K562 (cell line): ENCODE measurements around the gene CCDC88A. TPM values are rescaled to one million over a fixed set of nuclear protein-coding genes. Genes with fewer than 3 reads are reported as not detected.
A peak's percentile ranks its signal among the peaks of the same experiment; 100 is the strongest.

Experiments
- ATAC-seq: fragments of 200-7000 bp; cut with Tn5 transposase; 3 replicates; pipeline ENCODE4 v1.9.1; 2020; ENCODE audit warnings: moderate library complexity
- BruUV-seq: library from RNA; stranded (reverse); fragments of 400-500 nt; replicated peaks from 2 replicates; lab custom pipeline; 2021; lab: Mats Ljungman, UMichigan
- CTCF ChIA-PET: fragments of 300-600 bp; formaldehyde crosslinking; extraction: SDS; loops from one replicate; lab custom pipeline; 2021; ENCODE audit warnings: low intra/inter-chr PET ratio; lab: Yijun Ruan, JAX
- POLR2A ChIA-PET: fragments of 300-600, 350-650 bp; sonication (Branson Sonifier 250); formaldehyde crosslinking; extraction: SDS; loops from one replicate; lab custom pipeline; 2021; ENCODE audit warnings: antibody characterized with exemption, inconsistent platforms; lab: Yijun Ruan, JAX
- DNase-seq, 4 experiments: peaks; one replicate each; pipeline versions ENCODE4 v3.0.0 to v3.0.0-alpha.2; 2011 to 2018; ENCODE audit warnings: low spot score in 3 of 4, mixed read lengths in 3 of 4; ENCODE audit errors: extremely low read depth in 1 of 4
- FAIRE-seq: peaks from 2 replicates; lab custom pipeline; 2011; peaks lifted over from hg19 to GRCh38; lab: Jason Lieb, UNC
- H2AFZ ChIP-seq: 2 replicates; pipeline ENCODE4 v1.6.0; 2011; ENCODE audit warnings: low read depth, low read length, control low read depth, inconsistent platforms
- H3K27ac ChIP-seq: fragments of 200-600 bp; 3 replicates; pipeline ENCODE4 v1.8.0; 2011; ENCODE audit warnings: low read depth, mild to moderate bottlenecking, control low read depth, inconsistent platforms, low read length, moderate library complexity, mixed read lengths; ENCODE audit errors: extremely low read depth
- H3K27me3 ChIP-seq, 2 experiments: fragments of 300-600 bp in 1 of 2; 2 replicates in 1 of 2; 3 replicates in 1 of 2; pipeline versions ENCODE4 v1.6.0 to v1.8.0; 2011; ENCODE audit warnings: inconsistent platforms in 2 of 2, low read length in 2 of 2, mild to moderate bottlenecking in 1 of 2, mixed read lengths in 1 of 2, moderate library complexity in 1 of 2; ENCODE audit not compliant: control insufficient read depth in 2 of 2, insufficient read depth in 2 of 2
- H3K36me3 ChIP-seq: fragments of 300-600 bp; 3 replicates; pipeline ENCODE4 v1.8.0; 2011; ENCODE audit warnings: mild to moderate bottlenecking, low read length, inconsistent platforms; ENCODE audit not compliant: control insufficient read depth, insufficient read depth
- H3K4me1 ChIP-seq, 2 experiments: fragments of 200-600 bp in 1 of 2; replicated peaks in 1 of 2; 2 replicates in 1 of 2; 3 replicates in 1 of 2; pipeline versions ENCODE4 v1.5.1 to v1.8.0; 2011; ENCODE audit warnings: inconsistent platforms in 2 of 2, low read length in 2 of 2, mild to moderate bottlenecking in 1 of 2, mixed read lengths in 1 of 2, moderate library complexity in 1 of 2; ENCODE audit not compliant: control insufficient read depth in 2 of 2, insufficient read depth in 2 of 2
- H3K4me2 ChIP-seq: 2 replicates; pipeline ENCODE4 v1.6.1; 2011; ENCODE audit warnings: low read length, control low read depth, inconsistent platforms, mixed read lengths; ENCODE audit not compliant: insufficient read depth
- H3K4me3 ChIP-seq: fragments of 200-600 bp; sonication (generic), shearing (Covaris generic); 2 replicates; pipeline ENCODE4 v1.5.1; 2016; ENCODE audit warnings: control low read depth, inconsistent platforms
- H3K79me2 ChIP-seq: fragments of 200-600 bp; 3 replicates; pipeline ENCODE4 v1.8.0; 2011; ENCODE audit warnings: low read length, inconsistent platforms; ENCODE audit not compliant: control insufficient read depth, insufficient read depth
- H3K9ac ChIP-seq, 2 experiments: 2 replicates each; pipeline versions ENCODE4 v1.6.0 to v1.6.1; 2011; ENCODE audit warnings: low read depth in 2 of 2, low read length in 2 of 2, control low read depth in 1 of 2, inconsistent platforms in 1 of 2, mild to moderate bottlenecking in 1 of 2, mixed read lengths in 1 of 2; ENCODE audit not compliant: insufficient read depth in 1 of 2
- H3K9me1 ChIP-seq: one replicate; pipeline ENCODE4 v1.6.0; 2011; ENCODE audit warnings: inconsistent platforms, mild to moderate bottlenecking, low read length, moderate library complexity; ENCODE audit not compliant: control insufficient read depth, insufficient read depth
- H3K9me3 ChIP-seq: replicated peaks from 2 replicates; pipeline ENCODE4 v1.5.1; 2011; ENCODE audit warnings: low read depth, low read length, inconsistent platforms; ENCODE audit not compliant: control insufficient read depth, insufficient read depth
- H4K20me1 ChIP-seq: replicated peaks from 2 replicates; pipeline ENCODE4 v1.6.1; 2011; ENCODE audit warnings: low read length, inconsistent platforms, mixed read lengths; ENCODE audit not compliant: control insufficient read depth, insufficient read depth
- RB1 ChIP-seq: fragments of 450-650 bp; IDR thresholded peaks from 2 replicates; pipeline ENCODE4 v1.6.1; 2017; ENCODE audit warnings: low read depth, mild to moderate bottlenecking
- RBM25 ChIP-seq: fragments of 200-400 bp; formaldehyde crosslinking; IDR thresholded peaks from 2 replicates; pipeline ENCODE4 v1.6.1; 2018; ENCODE audit warnings: low read length, low read depth, moderate library complexity; ENCODE audit not compliant: severe bottlenecking
- THAP12 ChIP-seq: fragments of 250-450 bp; sonication (Bioruptor Pico); IDR thresholded peaks from 2 replicates; pipeline ENCODE4 v1.9.0; 2021; ENCODE audit warnings: mild to moderate bottlenecking, inconsistent platforms
- ZNF146 ChIP-seq: IDR thresholded peaks from one replicate; pipeline ENCODE4 v1.6.1; 2018; ENCODE audit warnings: missing compliant biosample characterization; ENCODE audit not compliant: unreplicated experiment
- ZNF592 ChIP-seq: fragments of 450-650 bp; IDR thresholded peaks from 2 replicates; pipeline ENCODE4 v1.6.1; 2017; ENCODE audit warnings: antibody characterized with exemption, mild to moderate bottlenecking
- WGBS: fragments of 100-300 bp; shearing (Covaris generic); methylation state at CpG from one replicate; pipeline ENCODE4 v1.1.6; 2016; ENCODE audit warnings: low coverage, mixed read lengths; ENCODE audit not compliant: insufficient coverage; ENCODE audit errors: missing lambda C conversion rate; 5-methylcytosine and 5-hydroxymethylcytosine counted together
- in situ Hi-C: fragments of 300-500 bp; cut with MboI; formaldehyde crosslinking; loops from 4 replicates; pipeline ENCODE4 v1.15.0; 2018; ENCODE audit warnings: inconsistent platforms, mixed read lengths
- intact Hi-C: fragments of 100-400 bp; cut with micrococcal nuclease; formaldehyde crosslinking; loops from 2 replicates; pipeline ENCODE4 v1.14.2; 2022
- polyA plus RNA-seq, 8 experiments: library from polyadenylated mRNA; depleted of rRNA in 4 of 8; stranded (reverse) in 5 of 8; unstranded in 3 of 8; fragments of >200 nt; fragmentation: Nextera tagmentation in 2 of 8; fragmentation: Illumina TruSeq in 1 of 8; extraction: Ambion mirVana in 2 of 8; extraction: Trizol in 1 of 8; gene quantifications; 2 replicates each; pipeline versions ENCODE4 v1.2.1 to v1.2.3, GENCODE V29; 2011 to 2014; ENCODE audit warnings: inconsistent platforms in 1 of 8, missing spikeins in 1 of 8
- total RNA-seq, 7 experiments: library from RNA; depleted of rRNA in 6 of 7; stranded (reverse); fragments of >200 nt in 6 of 7; fragmentation: Illumina TruSeq in 2 of 7; extraction: Trizol in 2 of 7; gene quantifications; 2 replicates each; pipeline versions ENCODE4 v1.2.1 to v1.2.3, GENCODE V29; 2011 to 2021; ENCODE audit warnings: low replicate concordance in 1 of 7

Gene CCDC88A
- total and polyA plus RNA-seq, 9 of the 15 experiments (the other 6 are each of a cell fraction or from before 2014, with no cell fraction given) = 29.3 to 102 (median 55.6) TPM

- Histone ChIP-seq H3K4me3 (no peak overlapping the region), H3K36me3 (peaks cover 53% of the 10 kb centered on the region), H3K9ac (no peak overlapping the region), H3K79me2 (no peaks in the 10 kb centered on the region), H3K9me1 (no peaks in the 10 kb centered on the region), H3K27ac (no peak overlapping the region), H3K4me2 (no peak overlapping the region), H3K9me3 (no peaks in the 10 kb centered on the region), H4K20me1 (no peaks in the 10 kb centered on the region), H2AFZ (no peak overlapping the region), H3K4me1 (no peaks in the 10 kb centered on the region), H3K27me3 (no peaks in the 10 kb centered on the region)
- ChIA-PET POLR2A (no interaction called here), CTCF (no interaction called here)
- FAIRE-seq (no peak), DNase-seq (no peak), ATAC-seq (no peak)
- in situ Hi-C loops = no loop called here
- TF ChIP-seq ZNF592 = no peak
- TF ChIP-seq RB1 = no peak
- peak; percentile 12 for TF ChIP-seq RBM25
- peak; percentile 14 for TF ChIP-seq ZNF146 (CRISPR knock-in tag)
- no peak for TF ChIP-seq THAP12 (CRISPR knock-in tag)
- WGBS = 95% methylated on average over 3 of the region's 3 CpGs
- no TSS peak for BruUV-seq
- intact Hi-C loops = no loop called here
Observed at GRCh38 chr2:55351672-55352071, 68.0 kb downstream of the CCDC88A start.
